Measurements from ENCODE around the gene CTPS2.

DNA sequence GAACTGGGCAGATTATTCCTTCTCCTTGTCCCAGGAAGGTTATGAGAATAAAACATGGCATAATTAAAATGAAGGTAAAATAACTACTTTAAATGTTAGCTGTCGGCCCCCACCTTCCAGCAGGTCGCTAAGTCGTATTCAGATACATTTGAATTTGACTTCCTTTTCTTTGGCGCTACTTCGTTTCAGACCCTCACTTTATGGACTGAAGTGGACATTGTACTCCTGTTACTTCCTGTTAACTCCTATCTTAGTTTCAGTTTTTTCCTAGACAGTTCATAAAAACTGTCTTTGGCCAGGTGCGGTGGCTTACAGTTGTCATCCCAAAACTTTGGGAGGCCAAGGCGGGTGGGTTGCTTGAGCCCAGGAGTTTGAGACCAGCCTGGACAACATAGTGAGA, 12.6 kb upstream of the CTPS2 start:
- TF ChIP-seq, protein P1, sequence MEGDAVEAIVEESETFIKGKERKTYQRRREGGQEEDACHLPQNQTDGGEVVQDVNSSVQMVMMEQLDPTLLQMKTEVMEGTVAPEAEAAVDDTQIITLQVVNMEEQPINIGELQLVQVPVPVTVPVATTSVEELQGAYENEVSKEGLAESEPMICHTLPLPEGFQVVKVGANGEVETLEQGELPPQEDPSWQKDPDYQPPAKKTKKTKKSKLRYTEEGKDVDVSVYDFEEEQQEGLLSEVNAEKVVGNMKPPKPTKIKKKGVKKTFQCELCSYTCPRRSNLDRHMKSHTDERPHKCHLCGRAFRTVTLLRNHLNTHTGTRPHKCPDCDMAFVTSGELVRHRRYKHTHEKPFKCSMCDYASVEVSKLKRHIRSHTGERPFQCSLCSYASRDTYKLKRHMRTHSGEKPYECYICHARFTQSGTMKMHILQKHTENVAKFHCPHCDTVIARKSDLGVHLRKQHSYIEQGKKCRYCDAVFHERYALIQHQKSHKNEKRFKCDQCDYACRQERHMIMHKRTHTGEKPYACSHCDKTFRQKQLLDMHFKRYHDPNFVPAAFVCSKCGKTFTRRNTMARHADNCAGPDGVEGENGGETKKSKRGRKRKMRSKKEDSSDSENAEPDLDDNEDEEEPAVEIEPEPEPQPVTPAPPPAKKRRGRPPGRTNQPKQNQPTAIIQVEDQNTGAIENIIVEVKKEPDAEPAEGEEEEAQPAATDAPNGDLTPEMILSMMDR (conservative IDR thresholded peaks at IDR 0.05) = no peak
- TF ChIP-seq ZFX (IDR thresholded peaks at IDR 0.05) = no peak

All from C4-2B (cell line).